ENCODE measurements around the gene FLVCR1.
"Not testable (repeated sequence)": the region's sequence is repeated elsewhere in the genome, so short reads cannot be mapped to it uniquely, and the experiment has no call there.

Gene FLVCR1

GRCh38 chr1:212857992-212858460 lies at the start of gene FLVCR1:
Gene FLVCR1 (plus strand): TSS chr1:212858275. CDS start chr1:212858453, 178 bp downstream.
- peak; percentile 86 for DNase-seq

DNA sequence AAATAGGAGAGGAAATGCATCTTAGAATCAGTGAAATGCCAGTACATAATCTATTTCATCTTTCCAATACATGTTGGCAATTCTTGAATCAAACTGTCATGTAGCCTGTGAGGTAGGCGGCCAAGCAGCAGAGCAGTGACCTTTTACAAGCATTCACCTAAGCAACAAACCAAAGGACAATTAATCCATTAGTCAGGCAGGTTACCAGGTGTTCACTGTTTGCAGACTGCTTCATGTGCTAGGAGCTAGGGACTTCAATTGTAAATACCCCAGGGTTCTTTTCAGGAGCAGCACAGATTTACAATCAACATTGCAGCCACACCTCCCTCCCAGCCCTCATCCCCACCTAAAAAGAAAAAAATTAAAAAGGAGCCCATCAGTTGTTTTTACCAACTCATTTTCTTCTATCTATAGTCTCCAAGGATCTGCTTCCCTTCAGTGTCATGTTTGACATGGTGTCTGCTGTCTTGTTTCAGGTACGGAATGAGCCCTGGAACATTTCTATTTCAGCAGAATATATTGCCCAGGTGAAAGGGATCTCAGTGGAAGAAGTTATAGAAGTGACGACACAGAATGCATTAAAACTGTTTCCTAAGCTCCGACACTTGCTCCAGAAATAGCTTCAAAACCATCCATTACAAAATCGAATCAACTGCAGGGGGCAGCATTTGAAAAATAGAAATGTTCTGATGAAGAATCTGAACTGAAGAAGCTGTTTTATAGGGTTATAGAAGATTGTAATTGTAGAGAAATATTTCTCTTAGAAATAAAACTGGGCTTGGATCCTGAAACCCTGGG lies 43.3 kb upstream of the FLVCR1 start:
- no peak for DNase-seq

- DNase-seq = no peak
Observed at GRCh38 chr1:212816567-212817278, 41.4 kb upstream of the FLVCR1 start.

GRCh38 chr1:212819726-212820125 lies 38.3 kb upstream of the FLVCR1 start:
- DNase-seq = no peak

GRCh38 chr1:212820969-212821368 lies 37.1 kb upstream of the FLVCR1 start:
- DNase-seq = no peak

- DNase-seq = no peak
Observed at GRCh38 chr1:212822956-212823355, 35.1 kb upstream of the FLVCR1 start.

DNA sequence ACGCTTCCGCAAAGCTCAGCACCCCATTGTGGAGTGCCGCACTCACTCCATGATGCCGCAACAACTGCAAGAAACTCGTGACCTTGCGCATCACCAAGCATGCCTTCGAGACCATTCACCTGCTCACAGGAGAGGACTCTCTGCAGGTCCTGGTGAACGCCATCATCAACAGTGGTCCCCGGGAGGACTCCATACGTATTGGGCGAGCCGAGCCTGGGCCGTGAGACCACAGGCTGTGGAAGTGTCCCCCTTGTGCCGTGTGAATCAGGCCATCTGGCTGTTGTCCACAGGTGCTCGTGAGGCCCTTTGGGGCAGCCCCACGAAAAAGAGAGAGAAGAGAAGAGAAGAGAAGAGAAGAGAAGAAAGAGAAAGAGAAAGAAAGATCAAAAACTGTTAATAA lies 33.9 kb upstream of the FLVCR1 start:
- DNase-seq = no peak

GRCh38 chr1:212825798-212826452 lies 32.1 kb upstream of the FLVCR1 start:
- no peak for DNase-seq

GRCh38 chr1:212827171-212827776 lies 30.8 kb upstream of the FLVCR1 start:
- no peak for DNase-seq

GRCh38 chr1:212827831-212828278 lies 30.2 kb upstream of the FLVCR1 start:
- peak; percentile 62 for DNase-seq

GRCh38 chr1:212828395-212828794 lies 29.7 kb upstream of the FLVCR1 start:
- no peak for DNase-seq

DNA sequence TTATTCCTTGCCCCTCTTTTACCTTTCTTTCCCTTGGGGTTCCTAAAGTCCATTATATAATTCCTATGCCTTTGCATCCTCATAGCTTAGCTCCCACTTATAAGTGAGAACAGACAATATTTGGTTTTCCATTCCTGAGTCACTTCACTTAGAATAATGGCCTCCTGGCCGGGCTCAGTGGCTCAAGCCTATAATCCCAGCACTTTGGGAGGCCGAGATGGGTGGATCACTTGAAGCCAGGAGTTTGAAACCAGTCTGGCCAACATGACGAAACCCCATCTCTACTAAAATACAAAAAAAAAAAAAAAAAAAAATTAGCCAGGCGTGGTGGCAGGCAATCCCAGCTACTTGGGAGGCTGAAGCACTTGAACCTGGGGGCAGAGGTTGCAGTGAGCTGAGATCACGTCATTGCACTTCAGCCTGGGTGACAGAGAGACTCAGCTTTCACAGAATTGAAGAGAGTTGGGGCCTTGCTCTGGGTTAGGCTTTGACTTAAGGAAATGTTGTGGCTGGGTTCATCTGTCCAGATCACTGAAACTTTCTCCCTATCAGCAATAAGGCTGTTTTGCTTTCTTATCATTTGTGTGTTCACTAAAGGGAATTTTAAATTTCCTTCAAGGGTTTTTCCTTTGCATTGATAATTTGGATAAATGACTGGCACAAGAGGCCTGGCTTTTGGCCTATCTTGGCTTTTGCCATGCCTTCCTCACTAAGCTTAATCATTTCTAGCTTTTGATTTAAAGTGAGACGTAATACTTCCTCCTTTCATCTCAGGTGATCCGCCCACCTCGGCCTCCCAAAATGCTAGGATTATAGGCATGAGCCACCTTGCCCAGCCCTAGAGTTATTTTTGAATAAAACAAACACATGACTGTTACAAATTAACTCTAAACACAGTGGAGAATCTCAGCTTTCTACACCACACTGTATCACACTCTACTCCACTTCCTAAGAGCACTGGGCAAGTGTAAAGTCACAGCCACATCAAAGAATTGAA lies 24.6 kb upstream of the FLVCR1 start:
- DNase-seq = not testable (repeated sequence)

DNA sequence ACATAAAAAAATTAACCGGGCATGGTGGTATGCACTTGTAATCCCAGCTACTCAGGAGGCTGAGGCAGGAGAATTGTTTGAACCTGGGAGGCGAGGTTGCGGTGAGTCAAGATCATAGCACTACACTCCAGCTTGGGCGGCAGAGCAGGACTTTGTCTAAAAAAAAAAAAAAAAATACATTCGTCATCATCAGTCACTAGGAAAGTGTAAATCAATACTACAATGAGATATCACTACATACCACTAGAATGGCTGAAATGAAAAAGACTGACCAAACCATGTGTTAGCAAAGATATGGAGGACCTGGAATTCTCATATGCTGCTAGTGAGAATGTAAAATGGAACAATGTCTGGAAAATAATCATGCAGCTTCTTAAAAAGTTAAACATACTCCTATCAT lies 19.9 kb upstream of the FLVCR1 start:
- no peak for DNase-seq

GRCh38 chr1:212844521-212844920 lies 13.6 kb upstream of the FLVCR1 start:
- DNase-seq = not testable (repeated sequence)

DNA sequence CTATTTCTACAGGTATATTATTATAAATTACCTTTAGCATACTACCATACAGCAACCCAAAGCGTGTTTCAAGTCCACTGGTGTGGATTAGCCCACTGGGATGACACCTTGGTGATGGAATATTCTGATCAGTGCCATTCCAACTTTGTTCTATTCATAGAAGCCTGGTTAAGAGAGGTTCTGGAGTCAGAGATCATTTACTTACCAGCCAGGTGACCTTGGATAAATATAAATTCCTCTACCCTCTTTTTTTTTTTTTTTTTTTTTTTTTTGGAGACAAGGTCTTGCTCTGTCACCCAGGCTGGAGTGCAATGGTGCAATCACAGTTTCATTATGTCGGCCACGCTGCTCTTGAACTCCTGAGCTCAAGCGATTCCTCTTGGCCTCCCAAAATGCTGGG lies 10.5 kb upstream of the FLVCR1 start, which contains the start of gene SPATA45:
Gene SPATA45 (minus strand): TSS at position 101 of the 400 bp plus-strand sequence. CDS start 11,500 bp downstream, outside the sequence.
- no peak for DNase-seq

- no peak for DNase-seq
Observed at GRCh38 chr1:212852105-212852688, 5.9 kb upstream of the FLVCR1 start.

- DNase-seq = no peak
Observed at GRCh38 chr1:212853658-212854057, 4.4 kb upstream of the FLVCR1 start.

- DNase-seq = no peak
Observed at GRCh38 chr1:212856755-212857154, 1.3 kb upstream of the FLVCR1 start.

GRCh38 chr1:212858461-212859265 lies 588 bp downstream of the FLVCR1 start:
- DNase-seq = peak; percentile 5
